Measurements from ENCODE around the gene SOBP.

Gene SOBP

GRCh38 chr6:107624050-107624449, 134.1 kb downstream of the SOBP start:
- H3K4me2 ChIP-seq (ENCODE audit: insufficient read depth, low read length) = no peak overlapping the region
- H3K4me1 ChIP-seq (ENCODE audit: insufficient read depth, low read length) = peaks cover 5% of the 10 kb centered on the region
- no peak overlapping the region for H3K4me3 ChIP-seq (ENCODE audit: low read depth in 1 of 2, low read length in 2 of 2)
- no peaks in the 10 kb centered on the region for H3K36me3 ChIP-seq (ENCODE audit: insufficient read depth, low read length)
- H3K27ac ChIP-seq (ENCODE audit: low read length) = no peak overlapping the region
- H2AFZ ChIP-seq (ENCODE audit: low read depth, low read length) = no peak overlapping the region
- ATAC-seq (ENCODE audit: insufficient read depth, low read depth) = no peak
- H3K9ac ChIP-seq (ENCODE audit: low read depth, low read length) = no peak overlapping the region
- DNase-seq = no peak
- no peak for TF ChIP-seq CTCF (IDR thresholded peaks at IDR 0.05; ENCODE audit: borderline replicate concordance, extremely low read depth, low read length, poor library complexity, severe bottlenecking)
- TF ChIP-seq EZH2 (IDR thresholded peaks at IDR 0.05; ENCODE audit: borderline replicate concordance, low read depth, low read length, severe bottlenecking) = no peak
- no peaks in the 10 kb centered on the region for H3K27me3 ChIP-seq (ENCODE audit: insufficient read depth, low read length, poor library complexity)
- H4K20me1 ChIP-seq (ENCODE audit: insufficient read depth, low read length) = no peaks in the 10 kb centered on the region
- no peaks in the 10 kb centered on the region for H3K79me2 ChIP-seq (ENCODE audit: insufficient read depth, low read length)
- H3K9me3 ChIP-seq (ENCODE audit: insufficient read depth, low read length, severe bottlenecking) = no peaks in the 10 kb centered on the region

GRCh38 chr6:107624541-107624940, 134.6 kb downstream of the SOBP start:
- no peak for DNase-seq
- Histone ChIP-seq H3K9me3 (ENCODE audit: insufficient read depth, low read length, severe bottlenecking) (no peaks in the 10 kb centered on the region), H3K79me2 (ENCODE audit: insufficient read depth, low read length) (no peaks in the 10 kb centered on the region), H3K4me2 (ENCODE audit: insufficient read depth, low read length) (no peak overlapping the region), H2AFZ (ENCODE audit: low read depth, low read length) (no peak overlapping the region), H3K27me3 (ENCODE audit: insufficient read depth, low read length, poor library complexity) (no peaks in the 10 kb centered on the region), H3K4me3 (ENCODE audit: low read depth in 1 of 2, low read length in 2 of 2) (no peak overlapping the region), H4K20me1 (ENCODE audit: insufficient read depth, low read length) (no peaks in the 10 kb centered on the region), H3K36me3 (ENCODE audit: insufficient read depth, low read length) (no peaks in the 10 kb centered on the region), H3K4me1 (ENCODE audit: insufficient read depth, low read length) (peaks cover under 1% of the 10 kb centered on the region; the same call in 1 of the 2 replicates), H3K27ac (ENCODE audit: low read length) (no peak overlapping the region), H3K9ac (ENCODE audit: low read depth, low read length) (no peak overlapping the region)
- no peak for ATAC-seq (ENCODE audit: insufficient read depth, low read depth)
- TF ChIP-seq CTCF (IDR thresholded peaks at IDR 0.05; ENCODE audit: borderline replicate concordance, extremely low read depth, low read length, poor library complexity, severe bottlenecking) = no peak
- TF ChIP-seq EZH2 (IDR thresholded peaks at IDR 0.05; ENCODE audit: borderline replicate concordance, low read depth, low read length, severe bottlenecking) = no peak

- no peak for TF ChIP-seq CTCF (IDR thresholded peaks at IDR 0.05; ENCODE audit: borderline replicate concordance, extremely low read depth, low read length, poor library complexity, severe bottlenecking)
- TF ChIP-seq EZH2 (IDR thresholded peaks at IDR 0.05; ENCODE audit: borderline replicate concordance, low read depth, low read length, severe bottlenecking) = no peak
- no peak overlapping the region for H3K9ac ChIP-seq (ENCODE audit: low read depth, low read length)
- no peaks in the 10 kb centered on the region for H4K20me1 ChIP-seq (ENCODE audit: insufficient read depth, low read length)
- H3K4me2 ChIP-seq (ENCODE audit: insufficient read depth, low read length) = no peak overlapping the region
- ATAC-seq (ENCODE audit: insufficient read depth, low read depth) = no peak
- no peaks in the 10 kb centered on the region for H3K9me3 ChIP-seq (ENCODE audit: insufficient read depth, low read length, severe bottlenecking)
- H3K36me3 ChIP-seq (ENCODE audit: insufficient read depth, low read length) = no peaks in the 10 kb centered on the region
- no peak overlapping the region for H3K27ac ChIP-seq (ENCODE audit: low read length)
- H3K27me3 ChIP-seq (ENCODE audit: insufficient read depth, low read length, poor library complexity) = no peaks in the 10 kb centered on the region
- no peak overlapping the region for H2AFZ ChIP-seq (ENCODE audit: low read depth, low read length)
- no peaks in the 10 kb centered on the region for H3K4me1 ChIP-seq (ENCODE audit: insufficient read depth, low read length)
- H3K4me3 ChIP-seq (ENCODE audit: low read depth in 1 of 2, low read length in 2 of 2) = no peak overlapping the region
- no peaks in the 10 kb centered on the region for H3K79me2 ChIP-seq (ENCODE audit: insufficient read depth, low read length)
- no peak for DNase-seq
These were observed 135.3 kb downstream of the SOBP start for GRCh38 chr6:107625264-107625663.

- no peaks in the 10 kb centered on the region for H3K27me3 ChIP-seq (ENCODE audit: insufficient read depth, low read length, poor library complexity)
- H3K4me3 ChIP-seq (ENCODE audit: low read depth in 1 of 2, low read length in 2 of 2) = no peak overlapping the region
- H3K4me2 ChIP-seq (ENCODE audit: insufficient read depth, low read length) = no peak overlapping the region
- TF ChIP-seq EZH2 (IDR thresholded peaks at IDR 0.05; ENCODE audit: borderline replicate concordance, low read depth, low read length, severe bottlenecking) (no peak), CTCF (IDR thresholded peaks at IDR 0.05; ENCODE audit: borderline replicate concordance, extremely low read depth, low read length, poor library complexity, severe bottlenecking) (no peak)
- H3K36me3 ChIP-seq (ENCODE audit: insufficient read depth, low read length) = no peaks in the 10 kb centered on the region
- no peaks in the 10 kb centered on the region for H3K79me2 ChIP-seq (ENCODE audit: insufficient read depth, low read length)
- no peak for ATAC-seq (ENCODE audit: insufficient read depth, low read depth)
- H3K9me3 ChIP-seq (ENCODE audit: insufficient read depth, low read length, severe bottlenecking) = no peaks in the 10 kb centered on the region
- H2AFZ ChIP-seq (ENCODE audit: low read depth, low read length) = no peak overlapping the region
- DNase-seq = no peak
- H3K9ac ChIP-seq (ENCODE audit: low read depth, low read length) = no peak overlapping the region
- no peaks in the 10 kb centered on the region for H3K4me1 ChIP-seq (ENCODE audit: insufficient read depth, low read length)
- no peaks in the 10 kb centered on the region for H4K20me1 ChIP-seq (ENCODE audit: insufficient read depth, low read length)
- H3K27ac ChIP-seq (ENCODE audit: low read length) = no peak overlapping the region
These were observed 136.7 kb downstream of the SOBP start for GRCh38 chr6:107626645-107627044.
